GM12872 (cell line): Measurements from ENCODE around the gene LPP.

ENCODE experiments used
- CTCF ChIP-seq: IDR thresholded peaks from 3 replicates; pipeline ENCODE4 v1.5.1; 2011; ENCODE audit warnings: low read depth, mild to moderate bottlenecking, low read length, moderate library complexity; ENCODE audit not compliant: insufficient read depth

The LPP gene

GRCh38 chr3:188926741-188927511, 773.0 kb downstream of the LPP start:
- no peak for TF ChIP-seq CTCF

- TF ChIP-seq CTCF, result no peak
Observed at GRCh38 chr3:188927971-188928370, 774.0 kb downstream of the LPP start.

- no peak for TF ChIP-seq CTCF
Observed at GRCh38 chr3:188929137-188929536, 775.2 kb downstream of the LPP start.

- TF ChIP-seq CTCF, result no peak
Observed at GRCh38 chr3:188931036-188931435, 777.1 kb downstream of the LPP start.

GRCh38 chr3:188931531-188931930, 777.6 kb downstream of the LPP start:
- TF ChIP-seq CTCF, result no peak

GRCh38 chr3:188934989-188935388, 781.0 kb downstream of the LPP start:
- no peak for TF ChIP-seq CTCF

DNA sequence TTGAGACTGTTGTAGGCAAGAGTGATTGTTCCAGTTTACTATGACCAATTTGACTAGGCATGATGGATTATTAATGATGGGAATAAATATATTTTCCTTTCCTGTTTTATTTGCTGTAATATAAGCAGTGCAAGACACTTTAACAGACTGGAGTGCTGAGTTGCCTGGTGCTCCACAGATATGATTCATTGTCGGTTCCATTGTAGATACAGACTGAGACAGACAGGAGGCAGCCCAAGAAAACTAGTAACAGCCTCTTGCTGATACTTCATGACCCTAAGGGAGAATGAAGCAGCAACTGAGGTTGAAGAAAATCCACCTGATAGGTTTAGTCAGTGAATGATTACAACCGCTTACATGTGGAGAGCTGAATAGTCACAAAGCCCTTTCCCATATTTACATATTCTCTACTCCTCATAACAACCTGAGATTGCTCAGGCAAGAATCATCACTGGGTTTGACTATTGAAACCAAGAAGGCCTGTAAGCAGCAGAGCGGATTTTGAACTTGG, 782.7 kb downstream of the LPP start:
- TF ChIP-seq CTCF, result no peak
